Keratinocyte (primary cell): Measurements from ENCODE around the gene DUXA. TPM values are rescaled to one million over a fixed set of nuclear protein-coding genes. Genes with fewer than 3 reads are reported as not detected.

Source experiments
- DNase-seq: peaks from one replicate; pipeline ENCODE4 v3.0.0-alpha.2; 2011; ENCODE audit warnings: low read depth, missing footprints, low spot score
- FAIRE-seq: peaks from 2 replicates; lab custom pipeline; 2011; peaks lifted over from hg19 to GRCh38; lab: Jason Lieb, UNC
- H2AFZ ChIP-seq: 2 replicates; pipeline ENCODE4 v1.6.0; 2012; ENCODE audit warnings: low read length, control low read depth, inconsistent platforms; ENCODE audit not compliant: control insufficient read depth
- H3K27ac ChIP-seq: 2 replicates; pipeline ENCODE4 v1.5.1; 2011; ENCODE audit warnings: low read length; ENCODE audit not compliant: control insufficient read depth, insufficient read depth
- H3K27me3 ChIP-seq: 3 replicates; pipeline ENCODE4 v1.6.0; 2011; ENCODE audit warnings: low read length; ENCODE audit not compliant: control insufficient read depth, insufficient read depth; ENCODE audit errors: extremely low read depth
- H3K36me3 ChIP-seq, 2 experiments: 2 replicates in 1 of 2; 3 replicates in 1 of 2; pipeline ENCODE4 v1.5.1; 2011; ENCODE audit warnings: low read length in 2 of 2, mild to moderate bottlenecking in 1 of 2; ENCODE audit not compliant: control insufficient read depth in 2 of 2, insufficient read depth in 2 of 2; ENCODE audit errors: extremely low read depth in 1 of 2
- H3K4me1 ChIP-seq: 3 replicates; pipeline ENCODE4 v1.5.1; 2011; ENCODE audit warnings: low read length; ENCODE audit not compliant: control insufficient read depth, insufficient read depth; ENCODE audit errors: extremely low read depth
- H3K4me2 ChIP-seq: 3 replicates; pipeline ENCODE4 v1.6.0; 2011; ENCODE audit warnings: low read depth, low read length; ENCODE audit not compliant: control insufficient read depth, insufficient read depth; ENCODE audit errors: extremely low read depth
- H3K4me3 ChIP-seq, 3 experiments: fragments of 200-600 bp in 1 of 3; sonication (generic) in 1 of 3; 2 replicates in 2 of 3; 3 replicates in 1 of 3; pipeline ENCODE4 v1.5.1; 2011 to 2016; ENCODE audit warnings: low read length in 3 of 3, mild to moderate bottlenecking in 3 of 3, control low read depth in 2 of 3, inconsistent platforms in 1 of 3, low read depth in 1 of 3, mixed read lengths in 1 of 3, mixed run types in 1 of 3, moderate library complexity in 1 of 3; ENCODE audit not compliant: control insufficient read depth in 2 of 3, insufficient read depth in 2 of 3; ENCODE audit errors: extremely low read depth in 1 of 3
- H3K79me2 ChIP-seq: 2 replicates; pipeline ENCODE4 v1.6.0; 2012; ENCODE audit warnings: low read length; ENCODE audit not compliant: control insufficient read depth, insufficient read depth
- H3K9ac ChIP-seq: 3 replicates; pipeline ENCODE4 v1.6.0; 2011; ENCODE audit warnings: low read length; ENCODE audit not compliant: control insufficient read depth, insufficient read depth; ENCODE audit errors: extremely low read depth
- H3K9me1 ChIP-seq: 3 replicates; pipeline ENCODE4 v1.6.0; 2011; ENCODE audit warnings: low read length; ENCODE audit not compliant: control insufficient read depth, insufficient read depth; ENCODE audit errors: extremely low read depth
- H3K9me3 ChIP-seq: 2 replicates; pipeline ENCODE4 v1.5.1; 2012; ENCODE audit warnings: low read depth, low read length; ENCODE audit not compliant: control insufficient read depth
- H4K20me1 ChIP-seq: 3 replicates; pipeline ENCODE4 v1.6.0; 2011; ENCODE audit warnings: low read length; ENCODE audit not compliant: control insufficient read depth, insufficient read depth; ENCODE audit errors: extremely low read depth
- EZH2 ChIP-seq: IDR thresholded peaks from one replicate; pipeline ENCODE4 v1.6.1; 2012; ENCODE audit warnings: inconsistent platforms, mild to moderate bottlenecking, low read length, moderate library complexity
- dilution Hi-C: fragments of 300-500 bp; cut with MboI; formaldehyde crosslinking; loops from one replicate; pipeline ENCODE4 v1.7.0; 2020; ENCODE audit warnings: low sequenced_read_pairs; ENCODE audit not compliant: extremely low pct_ligation_motif_present
- polyA plus RNA-seq, 5 experiments: library from polyadenylated mRNA; depleted of rRNA in 3 of 5; stranded (reverse) in 3 of 5; stranded (forward) in 1 of 5; unstranded in 1 of 5; fragments of >200 nt; gene quantifications; 1 replicate in 1 of 5; 2 replicates in 3 of 5; 3 replicates in 1 of 5; pipeline versions ENCODE4 v1.2.1 to v1.2.3, GENCODE V29; 2011 to 2012; ENCODE audit warnings: missing spikeins in 2 of 5, low read depth in 1 of 5, low replicate concordance in 1 of 5
- small RNA-seq, 3 experiments: library from RNA; depleted of rRNA; stranded (forward); fragments of <200 nt; gene quantifications; one replicate each; pipeline ENCODE3, GENCODE V24; 2012; ENCODE audit warnings: low read depth in 3 of 3, low replicate concordance in 1 of 3; ENCODE audit not compliant: insufficient read length in 3 of 3
- TF ChIP-seq, protein P1 (sequence below), 3 experiments: IDR thresholded peaks in 1 of 3; conservative IDR thresholded peaks in 1 of 3; optimal IDR thresholded peaks in 1 of 3; 2 replicates in 2 of 3; 3 replicates in 1 of 3; pipeline versions ENCODE3 to v1.5.1; 2011; ENCODE audit warnings: low read length in 3 of 3, mild to moderate bottlenecking in 3 of 3, moderate library complexity in 2 of 3, control low read depth in 1 of 3, inconsistent platforms in 1 of 3; ENCODE audit not compliant: insufficient read depth in 2 of 3; ENCODE audit errors: extremely low read depth in 1 of 3

DUXA gene
- polyA plus RNA-seq, 1 donor (not counting 4 experiments of a cell fraction or from before 2014, with no cell fraction given), result not detected

DNA sequence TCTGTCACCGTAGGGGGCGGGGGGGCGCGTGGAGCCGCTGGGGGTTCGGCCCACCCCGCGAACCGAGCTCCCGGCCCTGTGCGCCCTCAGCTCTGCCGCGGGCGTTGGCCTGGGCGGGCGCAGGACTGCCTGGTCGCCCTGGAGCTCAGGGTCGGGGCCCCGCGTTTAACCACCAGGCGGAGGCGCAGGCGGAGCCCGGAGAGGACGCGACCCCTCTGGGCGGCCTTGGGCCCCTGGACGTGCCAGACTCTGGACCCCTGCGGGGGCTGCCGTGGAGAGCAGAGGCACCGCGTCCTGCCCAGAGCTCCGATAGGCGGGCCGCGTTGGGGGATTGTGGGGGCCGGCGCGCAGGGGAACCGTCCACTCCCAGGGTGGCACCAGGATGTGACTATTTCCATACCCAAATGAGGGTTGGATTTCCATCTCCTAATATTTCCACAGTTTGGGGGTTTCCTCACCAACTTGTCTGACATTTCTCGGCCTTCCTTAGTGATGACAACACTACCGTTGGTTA, 60.5 kb downstream of the DUXA start:
- Histone ChIP-seq H3K9me1 (no peaks in the 10 kb centered on the region), H3K27me3 (no peaks in the 10 kb centered on the region), H3K9me3 (peaks cover 3% of the 10 kb centered on the region), H3K4me1 (no peaks in the 10 kb centered on the region), H3K79me2 (no peaks in the 10 kb centered on the region), H3K9ac (no peak overlapping the region), H3K4me3 (no peak overlapping the region), H4K20me1 (no peaks in the 10 kb centered on the region), H3K27ac (no peak overlapping the region), H3K36me3 (no peaks in the 10 kb centered on the region), H3K4me2 (no peak overlapping the region), H2AFZ (no peak overlapping the region)
- dilution Hi-C loops, result no loop called here
- DNase-seq (no peak), FAIRE-seq (no peak)
- no peak for TF ChIP-seq EZH2
- TF ChIP-seq, protein P1, sequence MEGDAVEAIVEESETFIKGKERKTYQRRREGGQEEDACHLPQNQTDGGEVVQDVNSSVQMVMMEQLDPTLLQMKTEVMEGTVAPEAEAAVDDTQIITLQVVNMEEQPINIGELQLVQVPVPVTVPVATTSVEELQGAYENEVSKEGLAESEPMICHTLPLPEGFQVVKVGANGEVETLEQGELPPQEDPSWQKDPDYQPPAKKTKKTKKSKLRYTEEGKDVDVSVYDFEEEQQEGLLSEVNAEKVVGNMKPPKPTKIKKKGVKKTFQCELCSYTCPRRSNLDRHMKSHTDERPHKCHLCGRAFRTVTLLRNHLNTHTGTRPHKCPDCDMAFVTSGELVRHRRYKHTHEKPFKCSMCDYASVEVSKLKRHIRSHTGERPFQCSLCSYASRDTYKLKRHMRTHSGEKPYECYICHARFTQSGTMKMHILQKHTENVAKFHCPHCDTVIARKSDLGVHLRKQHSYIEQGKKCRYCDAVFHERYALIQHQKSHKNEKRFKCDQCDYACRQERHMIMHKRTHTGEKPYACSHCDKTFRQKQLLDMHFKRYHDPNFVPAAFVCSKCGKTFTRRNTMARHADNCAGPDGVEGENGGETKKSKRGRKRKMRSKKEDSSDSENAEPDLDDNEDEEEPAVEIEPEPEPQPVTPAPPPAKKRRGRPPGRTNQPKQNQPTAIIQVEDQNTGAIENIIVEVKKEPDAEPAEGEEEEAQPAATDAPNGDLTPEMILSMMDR (optimal IDR thresholded peaks at IDR 0.05 in 1 of 3, IDR thresholded peaks at IDR 0.05 in 1 of 3, conservative IDR thresholded peaks at IDR 0.05 in 1 of 3; ENCODE audit: extremely low read depth in 1 of 3, insufficient read depth in 2 of 3, low read length in 3 of 3), result no peak

DNA sequence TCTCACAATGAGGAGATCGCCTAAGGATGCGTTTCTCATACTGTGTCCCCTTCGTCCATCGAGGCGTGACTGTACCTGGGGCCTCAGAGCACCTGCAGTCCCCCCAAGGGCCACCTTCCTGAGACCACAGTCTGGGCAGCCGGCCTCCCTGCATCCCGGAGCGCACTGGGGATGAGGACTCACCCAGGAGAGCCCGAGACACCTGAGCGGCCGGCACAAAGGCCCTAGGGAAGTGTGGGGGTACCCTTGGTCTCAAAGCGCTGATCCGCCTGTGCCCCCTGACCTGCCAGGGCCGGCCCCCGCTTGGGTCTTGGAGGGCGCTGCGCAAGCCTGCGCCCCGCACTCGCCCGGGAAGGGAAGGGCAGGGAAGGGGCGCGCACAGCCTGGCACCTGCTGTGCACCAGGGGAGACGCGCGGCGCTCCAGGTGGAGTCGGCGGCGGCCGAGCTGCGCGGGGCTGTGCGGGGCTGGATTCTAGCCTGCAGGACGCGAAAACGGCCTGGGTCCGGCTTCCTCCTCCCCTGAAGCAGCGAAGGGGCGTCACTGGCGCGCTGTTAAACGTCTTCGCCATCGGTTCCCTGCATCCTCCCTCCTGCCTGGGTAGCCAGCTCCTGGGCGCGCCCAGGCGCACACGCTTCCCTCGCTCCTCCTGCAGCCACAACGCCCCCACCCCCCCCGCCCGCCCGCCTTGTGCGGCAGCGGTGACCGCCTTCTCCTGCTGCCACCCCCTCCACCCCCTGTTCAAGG, 61.1 kb downstream of the DUXA start:
- TF ChIP-seq EZH2, result no peak
- TF ChIP-seq, protein P1 (optimal IDR thresholded peaks at IDR 0.05 in 1 of 3, IDR thresholded peaks at IDR 0.05 in 1 of 3, conservative IDR thresholded peaks at IDR 0.05 in 1 of 3; ENCODE audit: extremely low read depth in 1 of 3, insufficient read depth in 2 of 3, low read length in 3 of 3), result no peak
- no peak for FAIRE-seq
- dilution Hi-C loops, result no loop called here
- Histone ChIP-seq H3K4me2 (no peak overlapping the region), H2AFZ (no peak overlapping the region), H3K9me3 (no peaks in the 10 kb centered on the region), H3K27me3 (no peaks in the 10 kb centered on the region), H3K4me1 (no peaks in the 10 kb centered on the region), H3K4me3 (no peak overlapping the region), H3K36me3 (no peaks in the 10 kb centered on the region), H3K9ac (no peak overlapping the region), H3K9me1 (no peaks in the 10 kb centered on the region), H3K27ac (no peak overlapping the region), H4K20me1 (no peaks in the 10 kb centered on the region), H3K79me2 (no peaks in the 10 kb centered on the region)
- no peak for DNase-seq

Small RNA genes lying within 50 kb of the gene (small RNA-seq; reads per million reads assigned to genes)
- gene AC025588.3, result 0 reads per million in 3 experiments

Other genes starting within 250 kb of the DUXA start
- not detected in 3 replicates for gene USP29, start 47.5 kb downstream of the DUXA start, polyA plus RNA-seq
- not detected in 3 replicates for gene ZIM3, start 22.3 kb downstream of the DUXA start, polyA plus RNA-seq
- gene ZNF264, start 24.0 kb upstream of the DUXA start, polyA plus RNA-seq, result 7.4 to 8.7 TPM (median 7.6 TPM) in 3 replicates
- gene AURKC, start 63.5 kb upstream of the DUXA start, polyA plus RNA-seq, result 0.54 to 0.94 TPM (median 0.70 TPM) in 3 replicates
- gene ZNF805, start 73.1 kb upstream of the DUXA start, polyA plus RNA-seq, result 3.2 to 5.8 TPM (median 4.3 TPM) in 3 replicates
- gene ZNF460, start 113.0 kb upstream of the DUXA start, polyA plus RNA-seq, result 10.3 to 16.9 TPM (median 15.2 TPM) in 3 replicates
- gene ZNF543, start 153.0 kb upstream of the DUXA start, polyA plus RNA-seq, result 2.1 to 2.9 TPM (median 2.5 TPM) in 3 replicates
- 7.4 to 8.1 TPM (median 7.7 TPM) in 3 replicates for gene ZNF304, start 183.8 kb upstream of the DUXA start, polyA plus RNA-seq
- gene TRAPPC2B, start 196.1 kb upstream of the DUXA start, polyA plus RNA-seq, result 15.8 to 22.2 TPM (median 20.8 TPM) in 3 replicates
- 1.4 to 3.2 TPM (median 2.8 TPM) in 3 replicates for gene ZNF547, start 196.1 kb upstream of the DUXA start, polyA plus RNA-seq
- 8.5 to 11.4 TPM (median 10.8 TPM) in 3 replicates for gene ZNF548, start 222.4 kb upstream of the DUXA start, polyA plus RNA-seq
- 4.8 to 5.4 TPM (median 5.0 TPM) in 3 replicates for gene ZNF17, start 243.7 kb upstream of the DUXA start, polyA plus RNA-seq